ENCODE data around the gene ZC3H18.

The ZC3H18 gene

DNA sequence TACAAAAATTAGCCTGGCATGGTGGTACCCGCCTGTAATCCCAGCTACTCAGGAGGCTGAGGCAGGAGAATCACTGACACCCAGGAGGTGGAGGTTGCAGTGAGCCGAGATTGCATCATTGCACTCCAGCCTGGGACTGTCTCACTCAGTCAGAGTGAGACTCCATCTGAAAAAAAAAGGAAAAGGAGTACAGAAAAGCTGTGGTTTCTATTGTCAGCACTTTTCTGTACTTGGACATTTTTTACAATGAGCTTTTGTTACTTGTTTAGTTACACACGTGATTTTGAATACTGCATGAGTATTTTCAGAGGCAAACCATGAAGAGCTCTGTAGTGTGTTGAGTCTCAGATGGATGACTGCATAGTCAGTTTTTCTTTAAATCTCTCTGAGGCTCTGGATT, 26.3 kb downstream of the ZC3H18 start:
- TF ChIP-seq, protein P1, sequence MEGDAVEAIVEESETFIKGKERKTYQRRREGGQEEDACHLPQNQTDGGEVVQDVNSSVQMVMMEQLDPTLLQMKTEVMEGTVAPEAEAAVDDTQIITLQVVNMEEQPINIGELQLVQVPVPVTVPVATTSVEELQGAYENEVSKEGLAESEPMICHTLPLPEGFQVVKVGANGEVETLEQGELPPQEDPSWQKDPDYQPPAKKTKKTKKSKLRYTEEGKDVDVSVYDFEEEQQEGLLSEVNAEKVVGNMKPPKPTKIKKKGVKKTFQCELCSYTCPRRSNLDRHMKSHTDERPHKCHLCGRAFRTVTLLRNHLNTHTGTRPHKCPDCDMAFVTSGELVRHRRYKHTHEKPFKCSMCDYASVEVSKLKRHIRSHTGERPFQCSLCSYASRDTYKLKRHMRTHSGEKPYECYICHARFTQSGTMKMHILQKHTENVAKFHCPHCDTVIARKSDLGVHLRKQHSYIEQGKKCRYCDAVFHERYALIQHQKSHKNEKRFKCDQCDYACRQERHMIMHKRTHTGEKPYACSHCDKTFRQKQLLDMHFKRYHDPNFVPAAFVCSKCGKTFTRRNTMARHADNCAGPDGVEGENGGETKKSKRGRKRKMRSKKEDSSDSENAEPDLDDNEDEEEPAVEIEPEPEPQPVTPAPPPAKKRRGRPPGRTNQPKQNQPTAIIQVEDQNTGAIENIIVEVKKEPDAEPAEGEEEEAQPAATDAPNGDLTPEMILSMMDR (conservative IDR thresholded peaks at IDR 0.05; ENCODE audit: low read depth, low read length) = no peak
- peak; percentile 13 for DNase-seq (ENCODE audit: low read depth)
- no peak overlapping the region for H3K4me3 ChIP-seq (ENCODE audit: low read depth, low read length)

DNA sequence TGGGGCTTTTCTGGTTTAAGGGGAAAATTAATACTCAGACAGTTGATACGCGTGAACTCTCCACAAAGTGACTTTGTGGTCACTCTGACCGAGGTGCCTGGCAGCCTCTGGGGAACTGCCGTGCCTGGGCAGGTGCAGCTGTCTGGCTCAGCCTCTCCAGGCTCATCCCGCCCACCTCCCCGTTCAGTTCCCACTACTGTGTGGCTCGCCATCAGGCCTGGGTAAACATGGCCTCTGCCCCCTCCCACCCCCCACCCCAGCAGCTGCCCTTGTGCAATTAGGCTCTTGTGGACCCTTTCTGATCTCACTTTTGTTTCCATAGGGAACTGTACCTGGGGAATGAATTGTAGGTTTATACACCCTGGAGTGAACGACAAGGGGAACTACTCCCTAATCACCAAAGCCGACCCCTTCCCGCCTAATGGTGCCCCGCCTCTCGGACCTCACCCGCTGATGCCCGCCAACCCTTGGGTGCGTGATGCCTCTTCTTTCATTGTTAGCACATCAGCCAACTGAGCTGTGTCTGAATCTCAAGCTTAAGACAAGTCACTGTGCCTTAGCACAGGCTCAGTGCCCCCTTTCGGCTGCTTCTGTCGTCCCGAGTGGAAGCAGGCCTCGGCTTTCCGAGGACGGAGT, 27.8 kb downstream of the ZC3H18 start:
- TF ChIP-seq, protein P1 (conservative IDR thresholded peaks at IDR 0.05; ENCODE audit: low read depth, low read length) = no peak
- no peak for DNase-seq (ENCODE audit: low read depth)
- H3K4me3 ChIP-seq (ENCODE audit: low read depth, low read length) = no peak overlapping the region

DNA sequence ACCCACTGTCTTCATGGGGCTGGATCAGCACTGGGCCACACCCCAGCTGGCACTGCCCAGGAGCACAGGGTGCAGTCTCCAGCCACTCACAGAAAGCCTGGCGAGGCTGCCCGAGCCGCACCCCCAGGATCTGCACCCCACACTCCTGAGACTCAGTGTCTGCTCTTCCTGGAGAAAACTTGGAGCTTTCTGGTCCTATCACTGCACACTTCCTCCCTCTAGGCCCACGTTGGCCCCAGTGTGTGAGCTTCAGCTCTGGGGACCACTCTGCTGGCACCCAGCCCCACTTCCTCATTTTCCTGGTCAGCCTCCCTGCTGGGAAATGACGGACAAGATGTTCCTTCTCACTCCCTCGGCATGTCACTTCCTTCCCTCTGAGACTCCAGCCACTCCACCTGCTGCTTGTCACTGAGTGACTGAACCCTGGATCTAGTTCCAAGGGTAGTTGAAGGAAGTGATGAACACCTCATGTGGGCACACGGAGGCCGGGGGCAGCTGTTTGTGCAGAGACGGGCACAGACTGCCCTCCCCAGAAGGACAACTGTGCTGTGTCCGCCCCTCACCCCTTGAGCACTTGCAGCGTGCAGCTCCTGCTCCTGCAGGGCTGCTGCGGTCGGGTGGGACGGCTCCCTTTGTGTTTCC, 29.0 kb downstream of the ZC3H18 start:
- H3K4me3 ChIP-seq (ENCODE audit: low read depth, low read length) = no peak overlapping the region
- DNase-seq (ENCODE audit: low read depth) = peak; percentile 41
- TF ChIP-seq, protein P1 (conservative IDR thresholded peaks at IDR 0.05; ENCODE audit: low read depth, low read length) = no peak

DNA sequence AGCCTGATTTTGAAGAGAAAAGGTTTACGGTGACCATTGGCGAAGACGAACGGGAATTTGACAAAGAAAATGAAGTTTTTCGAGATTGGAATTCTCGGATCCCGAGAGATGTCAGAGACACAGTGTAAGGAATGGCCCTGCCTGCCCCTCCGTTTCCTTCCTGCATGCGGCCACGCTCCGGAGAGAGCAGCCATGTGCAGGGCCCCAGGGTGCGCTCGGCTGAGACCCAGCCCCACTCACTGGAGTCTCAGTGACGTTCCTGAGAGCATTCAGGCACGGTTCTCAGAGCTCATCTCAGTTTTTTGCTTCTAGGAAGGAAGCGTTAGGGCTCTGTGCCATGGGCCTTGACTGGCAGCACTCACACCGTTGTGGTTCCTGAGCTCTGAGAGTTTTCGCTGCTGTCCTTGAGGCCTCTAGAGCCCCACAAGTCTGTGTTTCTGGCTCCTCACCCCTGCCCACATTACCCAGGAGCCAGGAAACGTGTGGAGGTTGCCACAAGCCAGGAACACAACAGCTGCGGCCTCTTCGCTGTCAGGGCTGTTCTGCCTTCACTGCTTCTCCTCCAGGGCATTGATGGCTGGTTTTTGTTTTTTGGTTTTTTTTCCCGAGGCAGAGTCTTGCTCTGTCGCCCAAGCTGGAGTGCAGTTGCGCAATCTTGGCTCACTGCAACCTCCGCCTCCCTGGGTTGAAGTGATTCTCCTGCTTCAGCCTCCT, 29.8 kb downstream of the ZC3H18 start:
- TF ChIP-seq, protein P1 (conservative IDR thresholded peaks at IDR 0.05; ENCODE audit: low read depth, low read length) = no peak
- H3K4me3 ChIP-seq (ENCODE audit: low read depth, low read length) = no peak overlapping the region
- no peak for DNase-seq (ENCODE audit: low read depth)

DNA sequence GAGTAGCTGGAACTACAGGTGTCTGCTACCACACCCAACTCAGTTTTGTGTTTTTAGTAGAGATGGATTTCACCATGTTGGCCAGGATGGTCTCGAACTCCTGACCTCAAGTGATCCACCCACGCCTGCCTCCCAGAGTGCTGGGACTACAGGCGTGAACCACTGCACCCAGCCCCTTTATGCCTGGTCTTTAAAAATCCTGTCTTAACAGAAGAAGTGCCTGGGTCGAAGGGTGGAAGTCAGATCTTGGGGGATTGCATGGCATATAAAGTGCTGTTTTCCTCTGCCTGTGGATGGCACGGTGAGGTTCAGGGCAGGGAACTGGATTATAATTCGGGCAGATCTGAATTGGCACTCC, 30.3 kb downstream of the ZC3H18 start:
- no peak overlapping the region for H3K4me3 ChIP-seq (ENCODE audit: low read depth, low read length)
- TF ChIP-seq, protein P1 (conservative IDR thresholded peaks at IDR 0.05; ENCODE audit: low read depth, low read length) = no peak
- DNase-seq (ENCODE audit: low read depth) = no peak

DNA sequence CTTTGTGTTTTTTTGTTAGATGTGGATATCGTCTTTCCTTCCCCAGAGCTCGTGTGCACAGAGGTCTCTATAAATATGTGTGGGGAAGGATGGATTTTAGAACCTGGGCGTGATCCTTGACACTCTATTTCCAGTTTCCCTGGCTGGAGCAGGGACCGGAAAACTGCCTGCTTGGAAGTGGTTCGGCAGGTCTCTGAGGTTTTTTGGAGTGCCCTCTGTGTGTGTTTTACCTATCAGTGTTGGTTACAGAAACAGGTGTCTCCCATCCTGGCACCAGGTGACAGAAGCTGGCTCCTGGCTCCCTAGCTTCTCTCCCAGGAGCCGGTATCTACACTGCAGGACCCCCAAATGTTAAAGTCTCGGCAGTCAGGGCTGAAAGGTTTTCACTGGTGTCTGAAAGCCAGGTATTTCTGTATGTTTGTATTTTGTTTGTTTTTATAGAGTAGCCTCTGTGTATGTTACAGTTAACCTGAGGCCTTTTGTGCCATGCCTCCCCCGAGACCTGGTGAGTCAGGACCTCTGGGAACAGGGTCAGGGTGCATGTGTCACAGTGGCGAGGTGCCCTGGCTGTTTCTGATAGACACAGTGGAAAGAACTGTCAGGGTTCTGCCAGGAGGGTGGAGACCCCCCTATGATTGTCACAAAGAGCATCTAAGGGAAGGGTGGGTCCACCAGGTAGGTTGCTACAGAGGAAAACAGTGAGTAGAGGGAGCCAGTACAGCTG, 31.3 kb downstream of the ZC3H18 start:
- TF ChIP-seq, protein P1 (conservative IDR thresholded peaks at IDR 0.05; ENCODE audit: low read depth, low read length) = no peak
- no peak for DNase-seq (ENCODE audit: low read depth)
- no peak overlapping the region for H3K4me3 ChIP-seq (ENCODE audit: low read depth, low read length)

Data from choroid plexus epithelial cell (primary cell).